ENCODE results near the gene GYG1.

- TF ChIP-seq CTCF (IDR thresholded peaks at IDR 0.05) (no peak), POLR2A (IDR thresholded peaks at IDR 0.05) (no peak)
Measured at GRCh38 chr3:149061776-149062175, 70.4 kb downstream of the GYG1 start.

All from lower leg skin (tissue), 3 donors.